HG02571 (cell line): ENCODE measurements around the gene ANKRD16.
A peak's percentile ranks its signal among the peaks of the same experiment; 100 is the strongest.

Experiments used
- ATAC-seq: cut with Tn5 transposase; IDR thresholded peaks from one replicate; pipeline ENCODE4 v1.9.1; 2021; ENCODE audit warnings: mild to moderate bottlenecking, moderate library complexity; ENCODE audit not compliant: unreplicated experiment

ANKRD16 gene

GRCh38 chr10:5812283-5813090 lies 77.2 kb downstream of the ANKRD16 start:
- ATAC-seq: peak; percentile 20
